Endothelial cell of umbilical vein (primary cell): Measurements from ENCODE around the gene GEMIN7. TPM values are rescaled to one million over a fixed set of nuclear protein-coding genes. Genes with fewer than 3 reads are reported as not detected.

Experiments used
- BruUV-seq: library from RNA; stranded (reverse); fragments of 400-500 nt; replicated peaks from 2 replicates; lab custom pipeline; 2021; lab: Mats Ljungman, UMichigan
- CTCF ChIA-PET: fragments of 300-600, 350-600 bp; sonication (Branson Sonifier 250); formaldehyde crosslinking; loops from one replicate; lab custom pipeline; 2021; ENCODE audit warnings: antibody characterized with exemption, inconsistent platforms; lab: Charles Lee
- POLR2A ChIA-PET: fragments of 300-600, 350-600 bp; sonication (Branson Sonifier 250); formaldehyde crosslinking; loops from one replicate; lab custom pipeline; 2021; ENCODE audit warnings: antibody characterized with exemption, inconsistent platforms; lab: Charles Lee
- DNase-seq: peaks from one replicate; pipeline ENCODE4 v3.0.0-alpha.2; 2011; ENCODE audit warnings: low read depth, low spot score
- FAIRE-seq: peaks from 2 replicates; lab custom pipeline; 2011; peaks lifted over from hg19 to GRCh38; lab: Jason Lieb, UNC
- H2AFZ ChIP-seq: 2 replicates; pipeline ENCODE4 v1.6.0; 2012; ENCODE audit warnings: low read depth, low read length, control low read depth, inconsistent platforms
- H3K27ac ChIP-seq: 2 replicates; pipeline ENCODE4 v1.5.1; 2011; ENCODE audit warnings: low read depth, mild to moderate bottlenecking, control low read depth, low read length, moderate library complexity; ENCODE audit not compliant: insufficient read depth
- H3K27me3 ChIP-seq, 2 experiments: 2 replicates each; pipeline versions ENCODE4 v1.6.0 to v1.6.1; 2011; ENCODE audit warnings: low read length in 2 of 2, mixed read lengths in 1 of 2; ENCODE audit not compliant: control insufficient read depth in 2 of 2, insufficient read depth in 2 of 2
- H3K36me3 ChIP-seq, 2 experiments: 2 replicates in 1 of 2; 3 replicates in 1 of 2; pipeline ENCODE4 v1.5.1; 2011; ENCODE audit warnings: low read length in 2 of 2, mild to moderate bottlenecking in 1 of 2, moderate library complexity in 1 of 2; ENCODE audit not compliant: control insufficient read depth in 2 of 2, insufficient read depth in 2 of 2; ENCODE audit errors: extremely low read depth in 1 of 2
- H3K4me1 ChIP-seq: 3 replicates; pipeline ENCODE4 v1.5.1; 2011; ENCODE audit warnings: mild to moderate bottlenecking, low read length; ENCODE audit not compliant: control insufficient read depth, insufficient read depth; ENCODE audit errors: extremely low read depth
- H3K4me2 ChIP-seq: 2 replicates; pipeline ENCODE4 v1.6.1; 2011; ENCODE audit warnings: low read length, control low read depth, mixed read lengths; ENCODE audit not compliant: insufficient read depth
- H3K4me3 ChIP-seq, 3 experiments: fragments of 200-600 bp in 1 of 3; sonication (generic), shearing (Covaris generic) in 1 of 3; replicated peaks in 1 of 3; 2 replicates each; pipeline ENCODE4 v1.5.1; 2011 to 2016; ENCODE audit warnings: control low read depth in 3 of 3, low read length in 3 of 3, mild to moderate bottlenecking in 2 of 3, inconsistent platforms in 1 of 3, low read depth in 1 of 3, moderate library complexity in 1 of 3; ENCODE audit not compliant: insufficient read depth in 1 of 3
- H3K79me2 ChIP-seq: 2 replicates; pipeline ENCODE4 v1.6.0; 2012; ENCODE audit warnings: low read length, inconsistent platforms; ENCODE audit not compliant: control insufficient read depth, insufficient read depth
- H3K9ac ChIP-seq: replicated peaks from 2 replicates; pipeline ENCODE3; 2011; ENCODE audit warnings: low read length, control low read depth; ENCODE audit not compliant: insufficient read depth; ENCODE audit errors: extremely low read depth
- H3K9me1 ChIP-seq: replicated peaks from 3 replicates; pipeline ENCODE4 v1.6.0; 2011; ENCODE audit warnings: mild to moderate bottlenecking, low read length; ENCODE audit not compliant: control insufficient read depth, insufficient read depth; ENCODE audit errors: extremely low read depth
- H3K9me3 ChIP-seq: replicated peaks from 2 replicates; pipeline ENCODE4 v1.5.1; 2012; ENCODE audit warnings: low read length, inconsistent platforms; ENCODE audit not compliant: control insufficient read depth, insufficient read depth
- H4K20me1 ChIP-seq: replicated peaks from 2 replicates; pipeline ENCODE3; 2011; ENCODE audit warnings: mild to moderate bottlenecking, low read length; ENCODE audit not compliant: control insufficient read depth, insufficient read depth; ENCODE audit errors: extremely low read depth
- EZH2 ChIP-seq: IDR thresholded peaks from 2 replicates; pipeline ENCODE4 v1.6.1; 2012; ENCODE audit warnings: borderline replicate concordance, low read depth, mild to moderate bottlenecking, moderate library complexity, low read length, inconsistent platforms; ENCODE audit not compliant: severe bottlenecking
- FOS ChIP-seq: IDR thresholded peaks from 2 replicates; pipeline ENCODE4 v1.6.1; 2011; ENCODE audit warnings: mild to moderate bottlenecking, low read length, moderate library complexity, borderline replicate concordance; ENCODE audit not compliant: insufficient read depth
- GATA2 ChIP-seq: IDR thresholded peaks from 2 replicates; pipeline ENCODE4 v1.7.0; 2011; ENCODE audit warnings: low read depth, mild to moderate bottlenecking, moderate library complexity, mixed read lengths, low read length; ENCODE audit not compliant: insufficient read length, insufficient read depth
- JUN ChIP-seq: IDR thresholded peaks from 2 replicates; pipeline ENCODE4 v1.6.1; 2011; ENCODE audit warnings: borderline replicate concordance, low read depth; ENCODE audit not compliant: insufficient read length, insufficient read depth
- MYC ChIP-seq: IDR thresholded peaks from one replicate; pipeline ENCODE4 v1.6.1; 2011; ENCODE audit warnings: mild to moderate bottlenecking, low read depth, low read length
- POLR2A ChIP-seq: IDR thresholded peaks from 2 replicates; pipeline ENCODE4 v1.6.1; 2012; ENCODE audit warnings: low read depth, mild to moderate bottlenecking, control low read depth, low read length
- POLR2AphosphoS5 ChIP-seq: IDR thresholded peaks from 2 replicates; pipeline ENCODE4 v1.6.1; 2012; ENCODE audit warnings: low read depth, mild to moderate bottlenecking, control low read depth, low read length, moderate library complexity; ENCODE audit not compliant: insufficient read depth
- dilution Hi-C: fragments of 300-500 bp; cut with MboI; formaldehyde crosslinking; loops from one replicate; pipeline ENCODE4 v1.15.0; 2019; ENCODE audit warnings: low sequenced_read_pairs; ENCODE audit not compliant: extremely low pct_ligation_motif_present
- intact Hi-C: fragments of 100-400 bp; cut with micrococcal nuclease; formaldehyde crosslinking; loops from one replicate; pipeline ENCODE4 v1.10.0; 2022
- polyA plus RNA-seq, 4 experiments: library from polyadenylated mRNA; depleted of rRNA in 3 of 4; stranded (reverse) in 3 of 4; unstranded in 1 of 4; fragments of >200 nt; gene quantifications; 2 replicates each; pipeline versions ENCODE4 v1.2.1 to v1.2.3, GENCODE V29; 2011 to 2012; ENCODE audit warnings: missing spikeins in 1 of 4
- total RNA-seq: library from RNA; stranded (reverse); gene quantifications from 2 replicates; pipeline ENCODE4 v1.2.3, GENCODE V29; 2021
- TF ChIP-seq, protein P1 (sequence below): IDR thresholded peaks from 2 replicates; pipeline ENCODE4 v1.6.1; 2011; ENCODE audit not compliant: insufficient read depth, insufficient read length
- TF ChIP-seq, protein P2 (sequence below), 2 donors: IDR thresholded peaks; 1 replicate in 1 of 2; 2 replicates in 1 of 2; pipeline ENCODE4 v1.5.1; 2011; ENCODE audit warnings: low read length in 2 of 2, mild to moderate bottlenecking in 2 of 2, moderate library complexity in 2 of 2, control low read depth in 1 of 2, inconsistent platforms in 1 of 2, low read depth in 1 of 2; ENCODE audit not compliant: insufficient read depth in 1 of 2; ENCODE audit errors: extremely low read depth in 1 of 2

GEMIN7 gene
- total and polyA plus RNA-seq, 2 donors (not counting 3 experiments of a cell fraction or from before 2014, with no cell fraction given) = 34.2 to 53.7 TPM

DNA sequence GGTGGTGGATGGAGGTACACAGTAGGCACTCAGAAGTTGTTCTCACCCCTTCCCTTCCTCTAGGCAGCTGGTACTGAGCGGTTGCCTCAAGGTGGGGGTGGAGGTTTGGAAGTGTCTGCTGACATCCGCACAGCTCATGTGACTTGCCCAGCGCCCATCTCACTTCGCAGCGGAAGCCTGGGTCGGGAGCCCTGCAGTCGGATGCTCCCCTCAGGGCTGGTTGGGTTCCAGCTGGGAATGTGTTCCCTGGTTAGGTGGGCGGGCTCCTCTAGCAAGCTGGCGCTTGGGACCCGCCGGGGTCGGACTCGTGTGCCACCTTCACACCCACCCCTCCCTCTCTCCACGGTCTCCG, 24.1 kb downstream of the GEMIN7 start:
- intact Hi-C loops (no loop called here), dilution Hi-C loops (no loop called here)
- Histone ChIP-seq H3K9me1 (no peaks in the 10 kb centered on the region), H3K27me3 (no peaks in the 10 kb centered on the region), H3K9me3 (no peaks in the 10 kb centered on the region), H3K36me3 (no peaks in the 10 kb centered on the region), H3K4me2 (no peak overlapping the region), H3K79me2 (peaks cover 82% of the 10 kb centered on the region), H4K20me1 (no peaks in the 10 kb centered on the region), H2AFZ (no peak overlapping the region), H3K4me1 (peaks cover 14% of the 10 kb centered on the region), H3K4me3 (no peak overlapping the region), H3K9ac (no peak overlapping the region), H3K27ac (no peak overlapping the region)
- ChIA-PET POLR2A (no interaction called here), CTCF (interaction anchor here (0.7 to 3.6 kb wide), 4 partner anchors 10 to 22 kb away, joined by 3 to 14 read pairs (median 4); partner anchors contain the start of gene PPP1R37)
- TF ChIP-seq GATA2 = no peak
- TF ChIP-seq MYC = no peak
- TF ChIP-seq POLR2AphosphoS5 = no peak
- no peak for TF ChIP-seq POLR2A
- TF ChIP-seq, protein P1, sequence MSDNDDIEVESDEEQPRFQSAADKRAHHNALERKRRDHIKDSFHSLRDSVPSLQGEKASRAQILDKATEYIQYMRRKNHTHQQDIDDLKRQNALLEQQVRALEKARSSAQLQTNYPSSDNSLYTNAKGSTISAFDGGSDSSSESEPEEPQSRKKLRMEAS = no peak
- no peak for TF ChIP-seq JUN
- no peak for TF ChIP-seq FOS
- TF ChIP-seq, protein P2, sequence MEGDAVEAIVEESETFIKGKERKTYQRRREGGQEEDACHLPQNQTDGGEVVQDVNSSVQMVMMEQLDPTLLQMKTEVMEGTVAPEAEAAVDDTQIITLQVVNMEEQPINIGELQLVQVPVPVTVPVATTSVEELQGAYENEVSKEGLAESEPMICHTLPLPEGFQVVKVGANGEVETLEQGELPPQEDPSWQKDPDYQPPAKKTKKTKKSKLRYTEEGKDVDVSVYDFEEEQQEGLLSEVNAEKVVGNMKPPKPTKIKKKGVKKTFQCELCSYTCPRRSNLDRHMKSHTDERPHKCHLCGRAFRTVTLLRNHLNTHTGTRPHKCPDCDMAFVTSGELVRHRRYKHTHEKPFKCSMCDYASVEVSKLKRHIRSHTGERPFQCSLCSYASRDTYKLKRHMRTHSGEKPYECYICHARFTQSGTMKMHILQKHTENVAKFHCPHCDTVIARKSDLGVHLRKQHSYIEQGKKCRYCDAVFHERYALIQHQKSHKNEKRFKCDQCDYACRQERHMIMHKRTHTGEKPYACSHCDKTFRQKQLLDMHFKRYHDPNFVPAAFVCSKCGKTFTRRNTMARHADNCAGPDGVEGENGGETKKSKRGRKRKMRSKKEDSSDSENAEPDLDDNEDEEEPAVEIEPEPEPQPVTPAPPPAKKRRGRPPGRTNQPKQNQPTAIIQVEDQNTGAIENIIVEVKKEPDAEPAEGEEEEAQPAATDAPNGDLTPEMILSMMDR (IDR thresholded peaks at IDR 0.05; ENCODE audit: extremely low read depth in 1 of 2, insufficient read depth in 1 of 2, low read depth in 1 of 2, low read length in 2 of 2) = no peak
- no peak for TF ChIP-seq EZH2
- no peak for FAIRE-seq
- no peak for DNase-seq
- no TSS peak for BruUV-seq
